ENCODE measurements around the gene TMOD4.
A peak's percentile ranks its signal among the peaks of the same experiment; 100 is the strongest.
"Not testable (repeated sequence)": the region's sequence is repeated elsewhere in the genome, so short reads cannot be mapped to it uniquely, and the experiment has no call there.

The TMOD4 gene

DNA sequence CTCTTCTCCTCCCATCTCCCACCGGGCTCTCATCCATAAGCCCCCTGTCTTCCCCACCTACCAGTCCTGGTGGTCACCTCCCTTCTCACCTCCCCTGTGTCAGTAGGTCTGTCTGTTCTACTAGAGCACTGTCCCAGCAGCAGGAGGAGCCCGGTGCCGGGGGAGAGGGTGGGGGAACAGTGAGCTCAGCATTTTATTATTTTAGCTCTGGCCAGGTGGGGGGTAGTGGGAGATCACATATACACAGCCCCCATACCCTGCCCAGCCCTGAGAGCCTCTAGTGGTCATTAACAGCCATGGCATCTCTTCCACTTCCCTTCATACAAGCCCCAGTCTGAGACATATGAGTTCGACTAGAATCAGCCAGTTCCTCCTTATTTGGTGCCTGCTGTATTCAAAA lies at the start of gene TMOD4:
TMOD4 (minus strand) TSS at position 119 of the 400 bp plus-strand sequence. CDS start 1,106 bp downstream, outside the sequence.
- DNase-seq (ENCODE audit: low spot score) = no peak

DNA sequence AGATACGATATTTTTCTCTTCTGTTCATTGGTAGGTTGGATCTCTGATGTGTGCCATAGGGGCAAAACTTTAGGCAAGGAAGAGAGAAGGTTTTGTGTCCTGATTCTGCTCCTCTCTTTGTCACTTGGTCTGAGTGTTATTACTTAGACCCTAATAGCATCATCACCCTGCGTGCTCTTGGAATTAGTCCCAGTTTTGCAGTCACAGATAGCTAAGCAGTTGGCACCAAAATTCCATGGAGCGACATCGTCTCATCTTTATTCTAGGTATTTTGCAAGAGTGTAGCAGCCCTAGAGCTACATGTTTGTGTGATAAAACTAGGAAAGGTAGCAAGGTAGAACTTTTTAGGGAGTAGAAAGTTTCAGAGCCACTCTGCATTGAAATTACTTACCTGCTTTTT lies 46.3 kb upstream of the TMOD4 start:
- DNase-seq (ENCODE audit: low spot score) = no peak

- DNase-seq (ENCODE audit: low spot score) = no peak
These were observed 45.8 kb upstream of the TMOD4 start for GRCh38 chr1:151221616-151222015.

- DNase-seq (ENCODE audit: low spot score) = no peak
These were observed 37.8 kb upstream of the TMOD4 start for GRCh38 chr1:151213560-151213959.

DNA sequence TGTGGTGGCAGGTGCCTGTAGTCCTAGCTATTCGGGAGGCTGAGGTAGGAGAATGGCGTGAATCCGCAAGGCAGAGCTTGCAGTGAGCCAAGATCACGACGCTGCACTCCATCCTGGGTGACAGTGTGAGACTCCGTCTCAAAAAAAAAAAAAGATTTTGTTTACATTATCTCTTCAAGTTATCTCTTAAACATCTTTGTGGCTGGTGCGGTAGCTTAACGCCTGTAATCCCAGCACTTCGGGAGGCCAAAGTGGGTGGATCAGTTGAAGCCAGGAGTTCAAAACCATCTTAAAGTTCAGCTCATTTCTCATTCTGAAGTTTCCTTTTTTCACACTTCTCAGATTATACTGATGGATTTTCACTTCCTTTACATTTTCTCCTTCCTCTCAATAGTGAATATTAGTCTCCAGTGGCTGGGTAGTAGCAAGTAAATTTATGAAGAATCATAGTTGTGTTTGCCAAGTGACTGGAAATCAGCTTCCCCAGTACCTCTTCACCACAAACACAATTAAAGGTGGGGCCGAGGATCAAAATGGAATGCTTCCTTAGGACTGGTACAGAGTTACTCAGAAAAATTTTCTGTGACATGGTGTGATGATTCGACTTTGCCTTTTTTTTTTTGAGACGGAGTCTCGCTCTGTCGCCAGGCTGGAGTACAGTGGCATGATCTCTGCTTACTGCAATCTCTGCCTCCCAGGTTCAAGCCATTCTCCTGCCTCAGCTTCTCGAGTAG lies 36.4 kb upstream of the TMOD4 start:
- no peak for DNase-seq (ENCODE audit: low spot score)

DNA sequence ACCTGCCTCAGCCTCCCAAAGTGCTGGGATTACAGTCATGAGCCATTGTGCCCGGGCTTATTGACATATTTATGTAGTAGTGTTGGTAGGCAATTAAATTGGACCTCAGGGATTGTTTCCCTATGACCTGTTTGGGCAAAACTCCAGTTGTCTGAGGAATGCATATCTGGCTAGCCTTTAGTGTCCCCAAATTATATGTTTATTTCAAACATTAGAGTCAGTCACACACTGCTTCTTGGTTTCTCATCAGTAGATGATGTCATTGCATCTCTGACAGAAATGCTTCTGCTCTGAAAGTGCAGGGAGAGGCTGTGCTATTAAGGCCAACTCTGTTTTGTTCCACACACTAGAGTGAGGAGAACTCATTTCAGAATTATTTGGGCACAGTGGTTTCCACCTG lies 35.0 kb upstream of the TMOD4 start:
- no peak for DNase-seq (ENCODE audit: low spot score)

DNA sequence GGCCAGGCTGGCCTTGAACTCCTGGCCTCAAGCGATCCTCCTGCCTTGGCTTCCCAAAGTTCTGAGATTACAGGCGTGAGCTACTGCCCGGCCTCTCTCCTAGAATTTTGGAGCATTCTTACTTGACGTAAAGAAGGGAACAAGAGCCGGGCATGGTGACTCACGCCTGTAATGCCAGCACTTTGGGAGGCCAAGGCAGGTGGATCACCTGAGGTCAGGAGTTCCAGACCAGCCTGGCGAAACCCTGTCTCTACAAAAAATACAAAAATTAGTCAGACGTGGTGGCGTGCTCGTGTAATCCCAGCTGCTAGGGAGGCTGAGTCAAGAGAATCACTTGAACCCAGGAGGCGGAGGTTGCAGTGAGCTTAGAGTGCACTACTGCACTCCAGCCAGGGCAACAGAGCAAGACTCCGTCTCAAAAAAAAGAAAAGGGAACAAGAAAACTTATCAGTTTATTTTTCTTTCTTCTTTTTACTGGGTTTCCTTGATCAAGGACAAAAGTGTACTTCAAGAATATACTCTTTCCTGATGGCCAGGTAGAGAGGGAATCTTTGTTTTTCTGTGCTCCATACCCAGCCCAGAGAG lies 29.7 kb upstream of the TMOD4 start:
- DNase-seq (ENCODE audit: low spot score) = not testable (repeated sequence)

- DNase-seq (ENCODE audit: low spot score) = no peak
These were observed 24.2 kb upstream of the TMOD4 start for GRCh38 chr1:151199873-151200581.

DNA sequence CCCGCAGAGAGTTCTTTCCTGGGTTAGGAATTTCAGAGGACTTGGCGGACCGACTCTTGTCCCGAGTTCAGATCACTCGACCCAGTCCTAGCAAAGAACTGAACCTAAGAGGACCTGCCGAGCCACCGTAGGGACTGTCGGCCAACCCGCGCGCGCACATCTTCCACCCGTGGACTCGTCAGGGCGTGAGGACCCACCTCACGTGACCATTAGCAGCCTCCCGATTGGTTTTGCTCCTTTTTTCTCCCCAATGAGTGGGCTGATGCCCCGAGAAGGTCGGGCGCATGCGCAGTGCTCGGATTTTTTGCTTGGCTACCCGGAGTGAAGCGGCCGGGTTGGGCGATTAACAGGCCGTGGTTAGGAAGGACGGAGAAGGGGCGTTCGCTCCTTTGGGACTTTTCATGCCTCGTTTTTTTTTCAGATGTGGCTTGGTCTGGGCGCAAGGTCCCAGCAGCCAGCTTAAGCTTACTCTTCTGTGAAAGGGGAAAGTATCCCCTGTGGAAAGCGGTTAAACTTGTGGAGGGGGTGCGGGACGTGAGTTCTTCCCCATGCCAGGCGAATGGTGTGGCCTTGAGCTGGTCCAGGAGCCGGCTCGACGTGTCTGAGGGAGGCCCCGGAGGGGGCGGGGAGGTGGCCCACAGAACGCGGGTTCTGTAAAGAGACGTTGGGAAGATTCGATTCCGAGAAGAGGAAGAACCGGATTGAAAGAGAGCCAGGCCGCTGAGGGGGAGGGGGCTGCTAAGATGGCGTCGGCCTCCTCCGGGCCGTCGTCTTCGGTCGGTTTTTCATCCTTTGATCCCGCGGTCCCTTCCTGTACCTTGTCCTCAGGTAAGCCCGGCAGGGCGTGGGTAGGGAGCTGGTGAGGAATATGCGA lies 22.7 kb upstream of the TMOD4 start, which contains the start of gene PIP5K1A:
PIP5K1A (plus strand) TSS at position 299 of the 874 bp plus-strand sequence; CDS start at position 744, 445 bp downstream.
- peak; percentile 98 for DNase-seq (ENCODE audit: low spot score)

GRCh38 chr1:151197863-151198253 lies 22.1 kb upstream of the TMOD4 start:
- DNase-seq (ENCODE audit: low spot score) = no peak

- peak; percentile 52 for DNase-seq (ENCODE audit: low spot score)
These were observed 20.6 kb upstream of the TMOD4 start for GRCh38 chr1:151196292-151196800.

GRCh38 chr1:151194894-151195594 lies 19.3 kb upstream of the TMOD4 start:
- not testable (repeated sequence) for DNase-seq (ENCODE audit: low spot score)

GRCh38 chr1:151193856-151194255 lies 18.1 kb upstream of the TMOD4 start:
- no peak for DNase-seq (ENCODE audit: low spot score)

GRCh38 chr1:151193304-151193703 lies 17.5 kb upstream of the TMOD4 start:
- no peak for DNase-seq (ENCODE audit: low spot score)

GRCh38 chr1:151192047-151192446 lies 16.3 kb upstream of the TMOD4 start:
- no peak for DNase-seq (ENCODE audit: low spot score)

DNA sequence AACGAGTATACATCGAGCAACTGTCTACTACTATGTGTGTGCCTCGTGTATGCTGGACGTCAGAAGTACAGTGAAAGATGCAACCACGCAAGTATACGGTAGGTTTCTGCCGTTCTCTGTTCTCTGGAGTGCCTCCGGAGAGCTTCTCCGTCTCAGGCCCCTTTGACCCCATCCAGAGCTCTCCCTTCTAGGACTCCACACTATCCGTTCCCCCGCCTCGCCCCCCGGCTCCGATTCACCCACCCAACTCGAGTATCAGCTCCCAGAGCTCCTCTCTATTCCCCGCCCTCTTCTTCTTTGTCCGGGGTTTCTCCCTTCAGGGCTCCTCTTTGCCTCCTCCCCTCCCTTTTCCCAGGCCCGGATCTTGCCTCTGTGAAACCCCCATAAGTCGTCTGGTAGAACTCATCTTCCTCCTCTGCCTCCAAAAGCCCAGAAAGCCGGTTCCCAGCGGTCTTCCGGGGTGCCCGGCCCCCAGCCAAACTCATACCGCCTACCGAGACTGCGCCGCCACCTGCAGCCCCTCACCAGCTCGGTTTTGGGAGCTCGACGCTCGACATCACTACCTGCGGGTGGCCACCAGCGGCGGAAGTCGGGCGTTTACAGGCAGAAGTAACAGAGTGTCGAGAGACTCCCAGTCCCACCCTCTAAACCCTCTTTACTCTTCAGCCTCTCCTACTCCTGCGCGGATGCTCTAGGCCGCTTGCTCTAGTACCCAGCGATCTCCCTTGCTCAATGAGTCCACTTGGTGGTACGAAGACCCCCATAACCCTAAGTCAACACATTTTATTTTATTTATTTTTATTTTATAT lies 14.1 kb upstream of the TMOD4 start, which contains the start of gene VPS72:
VPS72 (minus strand) TSS at position 561 of the 809 bp plus-strand sequence; CDS start at position 485, 76 bp downstream.
- DNase-seq (ENCODE audit: low spot score) = peak; percentile 89

- not testable (repeated sequence) for DNase-seq (ENCODE audit: low spot score)
These were observed 12.9 kb upstream of the TMOD4 start for GRCh38 chr1:151188667-151189066.

DNA sequence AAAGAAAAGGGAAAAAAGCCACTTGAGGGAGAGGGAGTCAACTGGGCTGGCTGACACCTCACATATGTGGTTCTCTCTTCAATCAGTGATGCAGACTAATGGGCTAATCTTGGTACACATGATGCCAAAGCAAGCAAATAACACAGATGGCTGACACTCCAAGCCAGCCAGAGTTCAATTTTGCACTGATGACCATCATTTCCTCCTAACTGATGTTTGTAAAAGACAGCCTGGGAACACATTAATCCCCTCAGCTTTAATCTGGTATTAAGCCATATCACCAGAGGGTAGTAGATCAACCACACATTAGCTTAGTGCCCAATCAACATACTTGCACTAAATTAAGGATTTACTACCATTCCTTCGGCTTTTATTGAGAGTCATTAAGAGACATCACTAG lies 11.4 kb upstream of the TMOD4 start:
- no peak for DNase-seq (ENCODE audit: low spot score)

DNA sequence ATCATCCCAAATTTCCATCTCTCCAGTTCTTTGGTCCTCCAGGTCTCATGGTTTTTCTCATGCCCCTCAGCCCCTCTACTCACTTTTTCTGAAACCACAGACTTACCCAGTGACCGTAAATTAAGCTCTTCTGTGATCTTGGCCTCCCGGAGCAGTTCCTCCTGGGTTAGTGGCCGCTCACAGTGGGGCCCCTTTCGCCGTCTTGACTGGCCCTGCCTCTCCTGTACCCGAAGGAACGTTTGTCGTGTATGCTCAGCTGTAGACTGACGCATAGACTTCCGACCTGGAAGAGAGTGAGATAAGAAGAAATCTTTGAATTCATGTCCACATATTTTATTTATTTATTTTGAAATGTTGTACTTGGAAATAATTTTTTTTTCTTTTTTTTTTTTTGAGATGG lies 8.4 kb upstream of the TMOD4 start:
- no peak for DNase-seq (ENCODE audit: low spot score)

GRCh38 chr1:151176514-151177045 lies 799 bp upstream of the TMOD4 start:
- DNase-seq (ENCODE audit: low spot score) = no peak

All from ecto neural progenitor cell (in vitro differentiated cells).